ENCODE measurements around the gene STARD3NL. TPM values are rescaled to one million over a fixed set of nuclear protein-coding genes. Genes with fewer than 3 reads are reported as not detected.

Gene STARD3NL
- total and polyA plus RNA-seq, 2 of the 13 experiments (the other 11 are each of a cell fraction or from before 2014, with no cell fraction given): 37.3 to 42.3 TPM

- Histone ChIP-seq H3K79me2 (ENCODE audit: insufficient read depth, low read length) (peaks cover 6% of the 10 kb centered on the region), H3K36me3 (replicated peaks in 1 of 2; ENCODE audit: control insufficient read depth in 1 of 2, insufficient read depth in 2 of 2, low read length in 2 of 2) (no peaks in the 10 kb centered on the region), H3K27ac (ENCODE audit: extremely low read length, insufficient read depth, low read length) (no peak overlapping the region), H3K9ac (ENCODE audit: insufficient read depth, low read depth, low read length) (no peak overlapping the region), H4K20me1 (ENCODE audit: insufficient read depth, low read length) (0 out of 2 replicates have a peak, but pooled peaks cover 2% of the 10 kb centered on the region), H3K27me3 (ENCODE audit: control insufficient read depth in 1 of 2, insufficient read depth in 2 of 2, low read length in 2 of 2) (no peaks in the 10 kb centered on the region), H3K4me3 (replicated peaks in 1 of 3; ENCODE audit: insufficient read depth in 1 of 3, low read depth in 2 of 3, low read length in 3 of 3) (no peak overlapping the region), H2AFZ (ENCODE audit: low read length) (no peak overlapping the region), H3K4me1 (ENCODE audit: insufficient read depth, low read length) (no peaks in the 10 kb centered on the region), H3K4me2 (ENCODE audit: low read depth, low read length) (no peak overlapping the region), H3K9me3 (ENCODE audit: low read length) (peaks cover 7% of the 10 kb centered on the region; the same call in 1 of the 2 replicates)
- intact Hi-C loops (cut with micrococcal nuclease; ENCODE audit: unreplicated experiment) (no loop called here), in situ Hi-C loops (cut with HindIII; ENCODE audit: extremely low pct_ligation_motif_present, low pct_unique_long_range_greater_than_20kb) (no loop called here)
- DNase-seq (ENCODE audit: low spot score) (no peak), FAIRE-seq (no peak), ATAC-seq (no peak)
- 96% methylated on average over 4 of the region's 4 CpGs for WGBS (ENCODE audit: low lambda C conversion rate)
- BruUV-seq (replicated peaks): no TSS peak
- CTCF ChIA-PET (ENCODE audit: low intra/inter-chr PET ratio, low total read pairs): no interaction called here
- POLR2A ChIA-PET: no interaction called here
- TF ChIP-seq RFX3 (CRISPR knock-in tag; IDR thresholded peaks at IDR 0.05): no peak
Measured at GRCh38 chr7:38186593-38187314, 8.7 kb downstream of the STARD3NL start.

GRCh38 chr7:38187794-38188440 lies 9.9 kb downstream of the STARD3NL start:
- ChIA-PET CTCF (ENCODE audit: low intra/inter-chr PET ratio, low total read pairs) (no interaction called here), POLR2A (no interaction called here)
- intact Hi-C loops (cut with micrococcal nuclease; ENCODE audit: unreplicated experiment) (no loop called here), in situ Hi-C loops (cut with HindIII; ENCODE audit: extremely low pct_ligation_motif_present, low pct_unique_long_range_greater_than_20kb) (no loop called here)
- no peak overlapping the region for H3K4me3 ChIP-seq (replicated peaks in 1 of 3; ENCODE audit: insufficient read depth in 1 of 3, low read depth in 2 of 3, low read length in 3 of 3)
- no peak for TF ChIP-seq TCF12 (IDR thresholded peaks at IDR 0.05)
- no peak for TF ChIP-seq TCF12 (CRISPR knock-in tag; IDR thresholded peaks at IDR 0.05)
- no peak for TF ChIP-seq CENPX (CRISPR knock-in tag; IDR thresholded peaks at IDR 0.05)
- no peak for TF ChIP-seq KDM2A (CRISPR knock-in tag; IDR thresholded peaks at IDR 0.05; ENCODE audit: borderline replicate concordance, low read depth)
- no peak for FAIRE-seq
- H3K36me3 ChIP-seq (replicated peaks in 1 of 2; ENCODE audit: control insufficient read depth in 1 of 2, insufficient read depth in 2 of 2, low read length in 2 of 2): no peaks in the 10 kb centered on the region
- H3K9ac ChIP-seq (ENCODE audit: insufficient read depth, low read depth, low read length): no peak overlapping the region
- DNase-seq (ENCODE audit: low spot score): no peak
- no peak overlapping the region for H2AFZ ChIP-seq (ENCODE audit: low read length)
- no peak overlapping the region for H3K27ac ChIP-seq (ENCODE audit: extremely low read length, insufficient read depth, low read length)
- no peaks in the 10 kb centered on the region for H3K27me3 ChIP-seq (ENCODE audit: control insufficient read depth in 1 of 2, insufficient read depth in 2 of 2, low read length in 2 of 2)
- H3K4me1 ChIP-seq (ENCODE audit: insufficient read depth, low read length): no peaks in the 10 kb centered on the region
- WGBS (ENCODE audit: low lambda C conversion rate): 94% methylated on average over 7 of the region's 7 CpGs
- no peak overlapping the region for H3K4me2 ChIP-seq (ENCODE audit: low read depth, low read length)
- H4K20me1 ChIP-seq (ENCODE audit: insufficient read depth, low read length): 0 out of 2 replicates have a peak, but pooled peaks cover 2% of the 10 kb centered on the region
- peaks cover 9% of the 10 kb centered on the region for H3K79me2 ChIP-seq (ENCODE audit: insufficient read depth, low read length)
- H3K9me3 ChIP-seq (ENCODE audit: low read length): peaks cover 12% of the 10 kb centered on the region; the same call in 1 of the 2 replicates
- no TSS peak for BruUV-seq (replicated peaks)
- ATAC-seq: no peak
